ENCODE data around the gene RAD9B. TPM values are rescaled to one million over a fixed set of nuclear protein-coding genes. Genes with fewer than 3 reads are reported as not detected.

RAD9B gene
- total and polyA plus RNA-seq, 2 of the 13 experiments (the other 11 are each of a cell fraction or from before 2014, with no cell fraction given) = 0.05 to 0.38 TPM

GRCh38 chr12:110501752-110502738 lies at the start of gene RAD9B, which contains the start of gene VPS29 (continued):
- TF ChIP-seq ATF2 (CRISPR knock-in tag; IDR thresholded peaks at IDR 0.05) (peak; percentile 72), ZFP90 (CRISPR knock-in tag; IDR thresholded peaks at IDR 0.05; ENCODE audit: borderline replicate concordance) (peak; percentile 97), DMTF1 (CRISPR knock-in tag; IDR thresholded peaks at IDR 0.05) (peak; percentile 100), ZNF709 (CRISPR knock-in tag; IDR thresholded peaks at IDR 0.05) (peak; percentile 42), HES4 (CRISPR knock-in tag; IDR thresholded peaks at IDR 0.05; ENCODE audit: borderline replicate concordance) (peak; percentile 60; the same call in 1 of the 2 replicates), ZNF34 (CRISPR knock-in tag; IDR thresholded peaks at IDR 0.05; ENCODE audit: borderline replicate concordance) (peak; percentile 84; the same call in 1 of the 2 replicates), SRF (IDR thresholded peaks at IDR 0.05; ENCODE audit: low read depth, low read length) (0 out of 2 replicates have a peak, but pooled peaks have one; percentile 16), ZNF704 (CRISPR knock-in tag; IDR thresholded peaks at IDR 0.05; ENCODE audit: borderline replicate concordance) (peak; percentile 92; the same call in 1 of the 2 replicates), RARG (CRISPR knock-in tag; IDR thresholded peaks at IDR 0.05; ENCODE audit: low read depth) (0 out of 2 replicates have a peak, but pooled peaks have one; percentile 63), CSRNP1 (CRISPR knock-in tag; IDR thresholded peaks at IDR 0.05) (peak; percentile 99), NFE2L1 (CRISPR knock-in tag; IDR thresholded peaks at IDR 0.05; ENCODE audit: borderline replicate concordance) (0 out of 2 replicates have a peak, but pooled peaks have one; percentile 57), ZBTB38 (CRISPR knock-in tag; IDR thresholded peaks at IDR 0.05) (peak; percentile 99), MYC (CRISPR knock-in tag; IDR thresholded peaks at IDR 0.05; ENCODE audit: borderline replicate concordance) (peak; percentile 76; the same call in 1 of the 2 replicates), ZNF740 (CRISPR knock-in tag; IDR thresholded peaks at IDR 0.05) (peak; percentile 73; the same call in 1 of the 2 replicates), SKI (IDR thresholded peaks at IDR 0.05; ENCODE audit: partially characterized antibody) (no peak), ZNF274 (CRISPR knock-in tag; IDR thresholded peaks at IDR 0.05) (peak; percentile 99), ZNF331 (CRISPR knock-in tag; IDR thresholded peaks at IDR 0.05) (peak; percentile 89), BRD4 (CRISPR knock-in tag; IDR thresholded peaks at IDR 0.05) (peak; percentile 86), PREB (CRISPR knock-in tag; IDR thresholded peaks at IDR 0.05) (no peak)

All from HepG2 (cell line).